OCI-LY1 (cell line): ENCODE data around the gene ITGAV.

Experiments used
- H2AFZ ChIP-seq: fragments of 200-600 bp; sonication (generic), shearing (Covaris generic); 2 replicates; pipeline ENCODE4 v1.6.0; 2014; ENCODE audit warnings: antibody characterized with exemption, mild to moderate bottlenecking, low read length
- H3F3A ChIP-seq: fragments of 200-600 bp; sonication (generic), shearing (Covaris generic); 2 replicates; pipeline ENCODE4 v1.6.0; 2014; ENCODE audit warnings: mild to moderate bottlenecking, antibody characterized with exemption, low read length, moderate library complexity; ENCODE audit not compliant: insufficient read depth
- H3K27ac ChIP-seq: fragments of 200-600 bp; sonication (generic); 2 replicates; pipeline ENCODE4 v1.5.1; 2014; ENCODE audit warnings: low read length, mixed run types, mild to moderate bottlenecking, low read depth; ENCODE audit not compliant: poor library complexity, severe bottlenecking
- H3K27me3 ChIP-seq: fragments of 200-600 bp; sonication (generic); 2 replicates; pipeline ENCODE4 v1.6.0; 2014; ENCODE audit warnings: antibody characterized with exemption, mild to moderate bottlenecking, low read length, moderate library complexity; ENCODE audit not compliant: insufficient read depth
- H3K36me3 ChIP-seq: fragments of 200-600 bp; sonication (generic); 2 replicates; pipeline ENCODE4 v1.6.1; 2014; ENCODE audit warnings: mild to moderate bottlenecking, antibody characterized with exemption, low read length, moderate library complexity, mixed read lengths; ENCODE audit not compliant: insufficient read depth
- H3K4me1 ChIP-seq: fragments of 200-600 bp; sonication (generic); 2 replicates; pipeline ENCODE4 v1.5.1; 2014; ENCODE audit warnings: mild to moderate bottlenecking, low read length, moderate library complexity; ENCODE audit not compliant: insufficient read depth, severe bottlenecking
- H3K4me2 ChIP-seq: fragments of 200-600 bp; sonication (generic), shearing (Covaris generic); 2 replicates; pipeline ENCODE4 v1.6.1; 2014; ENCODE audit warnings: low read length
- H3K4me3 ChIP-seq: fragments of 200-600 bp; sonication (generic); 2 replicates; pipeline ENCODE4 v1.5.1; 2014; ENCODE audit warnings: low read length, low read depth, mild to moderate bottlenecking, mixed read lengths; ENCODE audit not compliant: poor library complexity, severe bottlenecking
- H3K79me2 ChIP-seq: fragments of 200-600 bp; shearing (Covaris generic); 2 replicates; pipeline ENCODE4 v1.6.1; 2016; ENCODE audit warnings: mixed run types, low read length, mixed read lengths; ENCODE audit not compliant: insufficient read depth
- H3K9ac ChIP-seq: fragments of 200-600 bp; sonication (generic), shearing (Covaris generic); 2 replicates; pipeline ENCODE4 v1.6.1; 2014; ENCODE audit warnings: mild to moderate bottlenecking, low read length, mixed read lengths
- H3K9me2 ChIP-seq: fragments of 200-600 bp; sonication (generic), shearing (Covaris generic); 2 replicates; pipeline ENCODE4 v1.6.1; 2014; ENCODE audit warnings: low read depth, mild to moderate bottlenecking, low read length, mixed read lengths
- H3K9me3 ChIP-seq: fragments of 200-600 bp; shearing (Covaris generic); 2 replicates; pipeline ENCODE4 v1.6.1; 2014; ENCODE audit warnings: low read length, mixed read lengths
- H4K20me1 ChIP-seq: fragments of 200-600 bp; sonication (generic), shearing (Covaris generic); 2 replicates; pipeline ENCODE4 v1.6.0; 2016; ENCODE audit warnings: mild to moderate bottlenecking, low read length; ENCODE audit not compliant: insufficient read depth
- EZH2 ChIP-seq: fragments of 200-600 bp; sonication (generic), shearing (Covaris generic); IDR thresholded peaks from 2 replicates; pipeline ENCODE4 v1.8.0; 2017; ENCODE audit warnings: borderline replicate concordance, mixed run types, mild to moderate bottlenecking, antibody characterized with exemption, low read length, moderate library complexity, mixed read lengths
- TF ChIP-seq, protein P1 (sequence below): fragments of 200-600 bp; sonication (generic), shearing (Covaris generic); IDR thresholded peaks from 2 replicates; pipeline ENCODE4 v1.5.1; 2017; ENCODE audit warnings: mild to moderate bottlenecking, antibody characterized with exemption, low read length, moderate library complexity, mixed read lengths

The ITGAV gene

DNA sequence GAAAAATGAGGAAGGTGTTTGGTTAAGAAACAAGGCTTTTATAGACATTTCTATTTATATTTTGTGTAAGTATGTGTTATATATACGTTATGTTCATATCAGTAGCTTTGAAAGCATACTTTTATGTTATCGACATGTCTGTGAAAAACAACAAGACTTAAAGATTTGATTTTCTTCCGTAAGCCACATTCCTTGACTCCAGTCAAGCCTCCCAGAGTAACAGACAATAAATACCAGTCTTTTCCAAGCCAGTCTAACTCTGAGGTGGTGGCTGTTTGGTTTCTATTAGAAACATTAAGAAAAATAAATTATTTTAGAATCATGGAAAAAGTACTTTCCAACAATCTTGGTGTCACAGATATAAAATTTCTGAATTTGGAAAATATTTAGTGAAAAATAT lies 16.3 kb upstream of the ITGAV start:
- Histone ChIP-seq H3K9me2 (no peaks in the 10 kb centered on the region), H3K27me3 (no peaks in the 10 kb centered on the region), H4K20me1 (no peaks in the 10 kb centered on the region), H3K9me3 (no peaks in the 10 kb centered on the region), H3K4me3 (no peak overlapping the region), H3K4me1 (no peaks in the 10 kb centered on the region), H3K27ac (no peak overlapping the region), H3F3A (no peaks in the 10 kb centered on the region), H3K79me2 (no peaks in the 10 kb centered on the region), H3K9ac (no peak overlapping the region), H3K4me2 (no peak overlapping the region), H2AFZ (no peak overlapping the region), H3K36me3 (no peaks in the 10 kb centered on the region)
- TF ChIP-seq EZH2, result no peak
- TF ChIP-seq, protein P1, sequence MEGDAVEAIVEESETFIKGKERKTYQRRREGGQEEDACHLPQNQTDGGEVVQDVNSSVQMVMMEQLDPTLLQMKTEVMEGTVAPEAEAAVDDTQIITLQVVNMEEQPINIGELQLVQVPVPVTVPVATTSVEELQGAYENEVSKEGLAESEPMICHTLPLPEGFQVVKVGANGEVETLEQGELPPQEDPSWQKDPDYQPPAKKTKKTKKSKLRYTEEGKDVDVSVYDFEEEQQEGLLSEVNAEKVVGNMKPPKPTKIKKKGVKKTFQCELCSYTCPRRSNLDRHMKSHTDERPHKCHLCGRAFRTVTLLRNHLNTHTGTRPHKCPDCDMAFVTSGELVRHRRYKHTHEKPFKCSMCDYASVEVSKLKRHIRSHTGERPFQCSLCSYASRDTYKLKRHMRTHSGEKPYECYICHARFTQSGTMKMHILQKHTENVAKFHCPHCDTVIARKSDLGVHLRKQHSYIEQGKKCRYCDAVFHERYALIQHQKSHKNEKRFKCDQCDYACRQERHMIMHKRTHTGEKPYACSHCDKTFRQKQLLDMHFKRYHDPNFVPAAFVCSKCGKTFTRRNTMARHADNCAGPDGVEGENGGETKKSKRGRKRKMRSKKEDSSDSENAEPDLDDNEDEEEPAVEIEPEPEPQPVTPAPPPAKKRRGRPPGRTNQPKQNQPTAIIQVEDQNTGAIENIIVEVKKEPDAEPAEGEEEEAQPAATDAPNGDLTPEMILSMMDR, result no peak

DNA sequence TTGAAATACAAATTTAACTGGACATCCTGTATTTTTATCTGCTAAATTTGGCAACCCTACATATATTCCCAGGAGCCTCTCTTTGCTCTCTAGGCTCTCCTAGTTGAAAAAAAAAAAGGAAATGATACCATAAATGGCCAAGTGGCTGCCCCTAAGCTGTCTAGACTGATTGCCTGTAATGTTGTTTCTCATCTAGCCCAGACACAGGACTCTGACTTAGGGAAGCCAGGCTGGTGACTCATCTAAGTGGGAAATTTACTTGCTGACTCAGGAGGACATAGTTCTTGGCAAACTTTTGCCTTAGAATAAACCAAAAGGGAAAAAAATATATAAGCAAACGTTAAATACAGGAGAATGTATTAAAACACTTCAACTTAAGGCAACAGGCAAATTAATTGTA lies 14.6 kb upstream of the ITGAV start:
- H3F3A ChIP-seq, result no peaks in the 10 kb centered on the region
- no peaks in the 10 kb centered on the region for H4K20me1 ChIP-seq
- no peak overlapping the region for H3K27ac ChIP-seq
- no peaks in the 10 kb centered on the region for H3K79me2 ChIP-seq
- no peak overlapping the region for H3K9ac ChIP-seq
- no peaks in the 10 kb centered on the region for H3K9me2 ChIP-seq
- H3K9me3 ChIP-seq, result no peaks in the 10 kb centered on the region
- TF ChIP-seq EZH2, result no peak
- TF ChIP-seq, protein P1, result no peak
- no peak overlapping the region for H3K4me3 ChIP-seq
- H3K36me3 ChIP-seq, result no peaks in the 10 kb centered on the region
- H2AFZ ChIP-seq, result no peak overlapping the region
- no peaks in the 10 kb centered on the region for H3K4me1 ChIP-seq
- no peak overlapping the region for H3K4me2 ChIP-seq
- no peaks in the 10 kb centered on the region for H3K27me3 ChIP-seq

DNA sequence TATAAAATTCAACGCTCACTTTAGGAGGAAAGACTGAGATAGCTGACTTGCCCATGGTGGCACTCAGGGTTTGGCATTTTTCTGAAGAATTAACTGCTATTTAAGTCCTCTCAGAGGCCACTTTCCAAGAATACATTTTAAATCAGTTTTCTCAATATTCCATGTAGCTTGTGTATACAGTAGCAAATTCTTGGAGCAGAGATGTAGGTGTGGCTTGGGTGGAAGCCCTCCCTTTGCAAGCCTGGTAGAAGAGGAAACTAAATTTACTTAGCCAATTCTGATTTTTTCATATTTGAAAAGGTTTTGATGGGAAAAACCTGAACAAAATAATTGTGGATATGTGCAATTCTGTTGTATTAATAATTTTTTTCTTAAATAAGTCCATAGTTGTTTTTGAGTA lies 14.0 kb upstream of the ITGAV start:
- TF ChIP-seq EZH2, result no peak
- TF ChIP-seq, protein P1, result no peak
- H3K79me2 ChIP-seq, result no peaks in the 10 kb centered on the region
- H3F3A ChIP-seq, result no peaks in the 10 kb centered on the region
- no peak overlapping the region for H3K27ac ChIP-seq
- no peaks in the 10 kb centered on the region for H3K4me1 ChIP-seq
- no peak overlapping the region for H2AFZ ChIP-seq
- no peaks in the 10 kb centered on the region for H3K9me3 ChIP-seq
- no peaks in the 10 kb centered on the region for H3K36me3 ChIP-seq
- H4K20me1 ChIP-seq, result no peaks in the 10 kb centered on the region
- H3K27me3 ChIP-seq, result no peaks in the 10 kb centered on the region
- no peak overlapping the region for H3K4me3 ChIP-seq
- H3K4me2 ChIP-seq, result no peak overlapping the region
- no peaks in the 10 kb centered on the region for H3K9me2 ChIP-seq
- H3K9ac ChIP-seq, result no peak overlapping the region
